H1 (cell line): Measurements from ENCODE around the gene GALR2. TPM values are rescaled to one million over a fixed set of nuclear protein-coding genes. Genes with fewer than 3 reads are reported as not detected.

ENCODE experiments used
- CTCF ChIA-PET: fragments of 300-600 bp; sonication (Branson Sonifier 250); formaldehyde crosslinking; loops from one replicate; lab custom pipeline; 2021; ENCODE audit not compliant: partially characterized antibody; lab: Charles Lee
- POLR2A ChIA-PET: fragments of 300-600 bp; sonication (Branson Sonifier 250); formaldehyde crosslinking; loops from one replicate; lab custom pipeline; 2021; ENCODE audit warnings: inconsistent platforms; ENCODE audit not compliant: partially characterized antibody; lab: Charles Lee
- DNase-seq, 2 experiments: peaks; one replicate each; pipeline versions ENCODE4 v3.0.0 to v3.0.0-alpha.2; 2010 to 2022; ENCODE audit warnings: low spot score in 2 of 2, low read depth in 1 of 2, mixed read lengths in 1 of 2
- FAIRE-seq: peaks from 2 replicates; lab custom pipeline; 2011; peaks lifted over from hg19 to GRCh38; lab: Jason Lieb, UNC
- H2AFZ ChIP-seq: 2 replicates; pipeline ENCODE4 v1.8.1; 2012; ENCODE audit warnings: low read length, inconsistent platforms
- H2AK5ac ChIP-seq: 2 replicates; pipeline ENCODE4 v1.6.1; 2013; ENCODE audit warnings: low read depth, low read length
- H2BK120ac ChIP-seq: replicated peaks from 2 replicates; pipeline ENCODE3; 2013; ENCODE audit warnings: low read depth, low read length, inconsistent platforms
- H2BK12ac ChIP-seq: 2 replicates; pipeline ENCODE4 v1.6.1; 2013; ENCODE audit warnings: low read depth, low read length
- H2BK15ac ChIP-seq: 2 replicates; pipeline ENCODE4 v1.6.1; 2013; ENCODE audit warnings: low read length
- H2BK20ac ChIP-seq: 2 replicates; pipeline ENCODE4 v1.6.1; 2013; ENCODE audit warnings: low read length
- H2BK5ac ChIP-seq: 2 replicates; pipeline ENCODE4 v1.6.1; 2013; ENCODE audit warnings: low read depth, low read length
- H3K14ac ChIP-seq: 2 replicates; pipeline ENCODE4 v1.6.1; 2013; ENCODE audit warnings: inconsistent platforms; ENCODE audit not compliant: insufficient read length
- H3K18ac ChIP-seq: 2 replicates; pipeline ENCODE4 v1.6.1; 2013; ENCODE audit warnings: low read length; ENCODE audit errors: extremely low read depth
- H3K23ac ChIP-seq: 2 replicates; pipeline ENCODE4 v1.6.1; 2013; ENCODE audit warnings: inconsistent platforms; ENCODE audit not compliant: insufficient read length
- H3K23me2 ChIP-seq: 2 replicates; pipeline ENCODE4 v1.6.1; 2013; ENCODE audit warnings: low read depth, low read length
- H3K27ac ChIP-seq: 2 replicates; pipeline ENCODE4 v1.6.1; 2011; ENCODE audit warnings: low read depth, low read length, inconsistent platforms
- H3K27me3 ChIP-seq, 4 experiments: replicated peaks in 1 of 4; 1 replicate in 1 of 4; 2 replicates in 3 of 4; pipeline versions ENCODE4 v1.6.1 to v1.8.1; 2011 to 2013; ENCODE audit warnings: low read length in 3 of 4, mild to moderate bottlenecking in 3 of 4, inconsistent platforms in 2 of 4, mixed read lengths in 2 of 4, moderate library complexity in 1 of 4; ENCODE audit not compliant: control insufficient read depth in 3 of 4, insufficient read depth in 3 of 4; ENCODE audit errors: extremely low read depth in 1 of 4
- H3K36me3 ChIP-seq, 4 experiments: 2 replicates each; pipeline versions ENCODE4 v1.6.1 to v1.8.1; 2011 to 2013; ENCODE audit warnings: mild to moderate bottlenecking in 4 of 4, low read length in 3 of 4, moderate library complexity in 2 of 4, control low read depth in 1 of 4, inconsistent platforms in 1 of 4; ENCODE audit not compliant: insufficient read depth in 4 of 4, control insufficient read depth in 2 of 4
- H3K4ac ChIP-seq: replicated peaks from 2 replicates; pipeline ENCODE3; 2013; ENCODE audit warnings: low read length, low read depth, mixed read lengths, inconsistent platforms; ENCODE audit not compliant: insufficient read length
- H3K4me1 ChIP-seq, 4 experiments: replicated peaks in 1 of 4; 1 replicate in 1 of 4; 2 replicates in 3 of 4; pipeline versions ENCODE4 v1.6.1 to v1.8.1; 2011 to 2013; ENCODE audit warnings: low read length in 3 of 4, inconsistent platforms in 2 of 4, mixed read lengths in 1 of 4; ENCODE audit not compliant: insufficient read depth in 4 of 4, control insufficient read depth in 3 of 4
- H3K4me2 ChIP-seq, 2 experiments: 2 replicates each; pipeline versions ENCODE4 v1.6.1 to v1.8.1; 2011 to 2013; ENCODE audit warnings: low read depth in 2 of 2, low read length in 2 of 2, control low read depth in 1 of 2, inconsistent platforms in 1 of 2, mild to moderate bottlenecking in 1 of 2; ENCODE audit not compliant: insufficient read depth in 1 of 2
- H3K4me3 ChIP-seq, 4 experiments: fragments of 200-600, 300-600 bp in 1 of 4; sonication (generic), shearing (Covaris generic), sonication (Bioruptor Twin) in 1 of 4; 2 replicates each; pipeline versions ENCODE4 v1.5.1 to v1.8.1; 2011 to 2016; ENCODE audit warnings: low read length in 4 of 4, low read depth in 3 of 4, control low read depth in 2 of 4, inconsistent platforms in 2 of 4, mild to moderate bottlenecking in 2 of 4, mixed read lengths in 1 of 4, moderate library complexity in 1 of 4; ENCODE audit not compliant: insufficient read depth in 2 of 4; ENCODE audit errors: extremely low read depth in 1 of 4
- H3K56ac ChIP-seq: replicated peaks from 2 replicates; pipeline ENCODE3; 2013; ENCODE audit warnings: low read depth, mild to moderate bottlenecking, mixed read lengths, low read length, inconsistent platforms; ENCODE audit not compliant: insufficient read length
- H3K79me1 ChIP-seq: 2 replicates; pipeline ENCODE4 v1.6.1; 2013; ENCODE audit warnings: low read depth, low read length, control low read depth
- H3K79me2 ChIP-seq, 2 experiments: 2 replicates each; pipeline versions ENCODE4 v1.6.1 to v1.8.1; 2012 to 2013; ENCODE audit warnings: low read length in 2 of 2, mild to moderate bottlenecking in 2 of 2, inconsistent platforms in 1 of 2; ENCODE audit not compliant: insufficient read depth in 2 of 2, control insufficient read depth in 1 of 2
- H3K9ac ChIP-seq, 4 experiments: replicated peaks in 1 of 4; 1 replicate in 1 of 4; 2 replicates in 3 of 4; pipeline versions ENCODE4 v1.6.1 to v1.8.1; 2011 to 2013; ENCODE audit warnings: low read depth in 3 of 4, low read length in 3 of 4, control low read depth in 2 of 4, mild to moderate bottlenecking in 2 of 4, moderate library complexity in 2 of 4, inconsistent platforms in 1 of 4; ENCODE audit errors: extremely low read depth in 1 of 4
- H3K9me3 ChIP-seq, 2 experiments: 2 replicates each; pipeline versions ENCODE4 v1.6.1 to v1.8.1; 2012 to 2013; ENCODE audit warnings: mild to moderate bottlenecking in 2 of 2, moderate library complexity in 2 of 2, control low read depth in 1 of 2, inconsistent platforms in 1 of 2, low read depth in 1 of 2, low read length in 1 of 2, mixed read lengths in 1 of 2; ENCODE audit not compliant: insufficient read depth in 2 of 2
- H4K20me1 ChIP-seq, 2 experiments: replicated peaks in 1 of 2; 2 replicates each; pipeline versions ENCODE3 to v1.8.1; 2011 to 2013; ENCODE audit warnings: inconsistent platforms in 2 of 2, low read length in 2 of 2, mild to moderate bottlenecking in 1 of 2; ENCODE audit not compliant: insufficient read depth in 2 of 2, control insufficient read depth in 1 of 2
- H4K5ac ChIP-seq: 2 replicates; pipeline ENCODE4 v1.6.1; 2013; ENCODE audit warnings: low read length, low read depth, mixed read lengths, inconsistent platforms; ENCODE audit not compliant: insufficient read length
- H4K8ac ChIP-seq: 2 replicates; pipeline ENCODE4 v1.8.0; 2013; ENCODE audit warnings: mild to moderate bottlenecking, moderate library complexity, low read length, inconsistent platforms; ENCODE audit not compliant: insufficient read depth; ENCODE audit errors: extremely low read depth
- H4K91ac ChIP-seq: replicated peaks from 2 replicates; pipeline ENCODE3; 2013; ENCODE audit warnings: low read length, mixed read lengths, inconsistent platforms; ENCODE audit not compliant: insufficient read length
- POLR2AphosphoS5 ChIP-seq: IDR thresholded peaks from 2 replicates; pipeline ENCODE4 v1.6.1; 2011; ENCODE audit warnings: low read depth, low read length
- WGBS, 2 experiments: shearing (Covaris generic) in 1 of 2; methylation state at CpG; one replicate each; pipeline versions ENCODE4 v1.1.6 to v1.1.7; 2013 to 2015; ENCODE audit warnings: low lambda C conversion rate in 2 of 2, mixed read lengths in 2 of 2, inconsistent platforms in 1 of 2, low coverage in 1 of 2, missing lambda C conversion rate in 1 of 2; ENCODE audit not compliant: insufficient replicate concordance in 2 of 2, insufficient coverage in 1 of 2, insufficient read length in 1 of 2; ENCODE audit errors: extremely low coverage in 1 of 2, missing lambda C conversion rate in 1 of 2; 5-methylcytosine and 5-hydroxymethylcytosine counted together
- polyA plus RNA-seq, 7 experiments: library from polyadenylated mRNA; depleted of rRNA in 3 of 7; stranded (reverse) in 5 of 7; unstranded in 2 of 7; fragments of >200 nt in 5 of 7; fragments of 200-250 nt in 2 of 7; gene quantifications; 1 replicate in 5 of 7; 2 replicates in 1 of 7; 4 replicates in 1 of 7; pipeline versions ENCODE4 v1.2.1 to v1.2.3, GENCODE V29; 2011 to 2013; ENCODE audit warnings: missing spikeins in 2 of 7, mixed read lengths in 2 of 7
- total RNA-seq: library from RNA; stranded (reverse); fragmentation: NEBNext Ultra II Directional; extraction: Animal tissue kit (Norgen Biotek cat#: 25700); gene quantifications from 2 replicates; pipeline ENCODE4 v1.2.1, GENCODE V29; 2021

The GALR2 gene
- total and polyA plus RNA-seq, 2 of the 8 experiments (the other 6 are each of a cell fraction or from before 2014, with no cell fraction given), result 0.86 to 2.2 TPM

- Histone ChIP-seq H3K9me3 (no peaks in the 10 kb centered on the region), H3K56ac (no peak overlapping the region), H3K14ac (no peak overlapping the region), H2BK20ac (no peak overlapping the region), H3K4me1 (peaks cover 0 to 32% (median 24%) of the 10 kb centered on the region in 4 experiments; a peak in 6 of 7 replicates), H3K79me2 (no peaks in the 10 kb centered on the region), H2BK5ac (no peak overlapping the region), H4K8ac (no peak overlapping the region), H3K4ac (no peak overlapping the region), H3K4me2 (no peak overlapping the region; a peak in 1 of 4 replicates), H3K18ac (no peak overlapping the region), H2BK12ac (no peak overlapping the region), H4K20me1 (peaks cover 3 to 6% of the 10 kb centered on the region in 2 experiments), H2BK120ac (no peak overlapping the region), H3K4me3 (no peak overlapping the region), H3K27me3 (peaks cover 24 to 36% (median 33%) of the 10 kb centered on the region in 4 experiments), H2AFZ (no peak overlapping the region), H2AK5ac (no peak overlapping the region), H3K27ac (no peak overlapping the region), H3K36me3 (peaks cover 13 to 33% (median 25%) of the 10 kb centered on the region in 4 experiments), H4K5ac (no peak overlapping the region), H3K23ac (no peak overlapping the region), H3K9ac (no peak overlapping the region; a peak in 1 of 7 replicates), H2BK15ac (no peak overlapping the region), H4K91ac (no peak overlapping the region), H3K23me2 (peaks cover 6% of the 10 kb centered on the region; the same call in 1 of the 2 replicates), H3K79me1 (no peaks in the 10 kb centered on the region)
- ChIA-PET POLR2A (interaction anchor here (0.6 to 4.0 kb wide), 22 partner anchors 7 to 302 kb away, joined by 3 to 28 read pairs (median 5); partner anchors contain the start of genes EXOC7, MRPL38, SRP68 and TRIM65), CTCF (interaction anchor here (0.9 to 7.6 kb wide), 8 partner anchors 11 to 198 kb away, joined by 3 to 36 read pairs (median 6); no protein-coding TSS in a partner anchor)
- FAIRE-seq, result no peak
- peak in 1 of 2 experiments; percentile 54 for DNase-seq
- WGBS, 2 experiments, result 85% methylated on average over 23 of the region's 27 CpGs; no CpG with 5 or more reads in 1 of the 2 experiments
- peak; percentile 15; the same call in 1 of the 2 replicates for TF ChIP-seq POLR2AphosphoS5
These were observed 7.0 kb downstream of the GALR2 start for GRCh38 chr17:76081295-76082210.
